SK-N-SH treated with all-trans-retinoic acid at 6 μM for 48 hours (cell line): ENCODE results near the gene SCML2.

Experiments used
- ESRRG ChIP-seq: fragments of 250-450 bp; sonication (Bioruptor Pico); IDR thresholded peaks from 2 replicates; pipeline ENCODE4 v1.6.1; 2021; ENCODE audit warnings: mild to moderate bottlenecking
- PATZ1 ChIP-seq: fragments of 250-450 bp; sonication (Bioruptor Pico); IDR thresholded peaks from 2 replicates; pipeline ENCODE4 v1.8.0; 2020; ENCODE audit warnings: mild to moderate bottlenecking, moderate library complexity, borderline replicate concordance
- RARB ChIP-seq: fragments of 250-450 bp; sonication (Bioruptor Pico); IDR thresholded peaks from 2 replicates; pipeline ENCODE4 v1.8.0; 2021; ENCODE audit warnings: mild to moderate bottlenecking, moderate library complexity
- SNAI2 ChIP-seq: fragments of 250-450 bp; sonication (Bioruptor Pico); IDR thresholded peaks from 2 replicates; pipeline ENCODE4 v1.5.0; 2020; ENCODE audit warnings: mild to moderate bottlenecking, moderate library complexity
- TOX ChIP-seq: fragments of 250-450 bp; sonication (Bioruptor Pico); IDR thresholded peaks from 2 replicates; pipeline ENCODE4 v1.8.0; 2021; ENCODE audit warnings: mild to moderate bottlenecking, moderate library complexity, borderline replicate concordance
- ZFP3 ChIP-seq: fragments of 250-450 bp; sonication (Bioruptor Pico); IDR thresholded peaks from 2 replicates; pipeline ENCODE4 v1.5.0; 2020; ENCODE audit warnings: mild to moderate bottlenecking, moderate library complexity
- ZFP30 ChIP-seq: fragments of 450-650 bp; formaldehyde crosslinking; IDR thresholded peaks from 2 replicates; pipeline ENCODE4 v1.5.0; 2022; ENCODE audit warnings: mild to moderate bottlenecking, moderate library complexity

- TF ChIP-seq SNAI2 (CRISPR knock-in tag) (no peak), RARB (CRISPR knock-in tag) (no peak), PATZ1 (CRISPR knock-in tag) (no peak), ZFP30 (CRISPR knock-in tag) (no peak), TOX (no peak), ESRRG (CRISPR knock-in tag) (no peak), ZFP3 (CRISPR knock-in tag) (no peak)
Observed at GRCh38 chrX:18272222-18272621, 82.3 kb downstream of the SCML2 start.
